ENCODE data around the gene NYNRIN.
"Not testable (repeated sequence)": the region's sequence is repeated elsewhere in the genome, so short reads cannot be mapped to it uniquely, and the experiment has no call there.

DNA sequence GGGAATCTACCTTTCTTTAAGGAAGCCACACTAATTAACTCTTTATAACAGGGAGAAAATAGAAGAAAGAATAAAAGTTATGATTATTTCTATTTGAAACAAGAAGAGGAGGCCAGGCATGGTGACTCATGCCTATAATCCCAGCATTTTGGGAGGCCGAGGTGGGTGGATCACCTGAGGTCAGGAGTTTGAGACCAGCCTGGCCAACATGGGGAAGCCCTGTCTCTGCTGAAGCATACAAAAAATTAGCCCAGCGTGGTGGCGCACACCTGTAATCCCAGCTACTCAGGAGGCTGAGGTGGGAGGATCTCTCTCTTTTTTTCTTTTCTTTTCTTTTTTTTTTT lies 44.3 kb upstream of the NYNRIN start:
- TF ChIP-seq, protein P1, sequence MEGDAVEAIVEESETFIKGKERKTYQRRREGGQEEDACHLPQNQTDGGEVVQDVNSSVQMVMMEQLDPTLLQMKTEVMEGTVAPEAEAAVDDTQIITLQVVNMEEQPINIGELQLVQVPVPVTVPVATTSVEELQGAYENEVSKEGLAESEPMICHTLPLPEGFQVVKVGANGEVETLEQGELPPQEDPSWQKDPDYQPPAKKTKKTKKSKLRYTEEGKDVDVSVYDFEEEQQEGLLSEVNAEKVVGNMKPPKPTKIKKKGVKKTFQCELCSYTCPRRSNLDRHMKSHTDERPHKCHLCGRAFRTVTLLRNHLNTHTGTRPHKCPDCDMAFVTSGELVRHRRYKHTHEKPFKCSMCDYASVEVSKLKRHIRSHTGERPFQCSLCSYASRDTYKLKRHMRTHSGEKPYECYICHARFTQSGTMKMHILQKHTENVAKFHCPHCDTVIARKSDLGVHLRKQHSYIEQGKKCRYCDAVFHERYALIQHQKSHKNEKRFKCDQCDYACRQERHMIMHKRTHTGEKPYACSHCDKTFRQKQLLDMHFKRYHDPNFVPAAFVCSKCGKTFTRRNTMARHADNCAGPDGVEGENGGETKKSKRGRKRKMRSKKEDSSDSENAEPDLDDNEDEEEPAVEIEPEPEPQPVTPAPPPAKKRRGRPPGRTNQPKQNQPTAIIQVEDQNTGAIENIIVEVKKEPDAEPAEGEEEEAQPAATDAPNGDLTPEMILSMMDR (IDR thresholded peaks at IDR 0.05): not testable (repeated sequence)
- TF ChIP-seq POLR2A, EP300 (IDR thresholded peaks at IDR 0.05): not testable (repeated sequence)
